Activated B cell treated with CpG ODN at 0.5 μM for 24 hours (primary cell): ENCODE measurements around the gene DAPK1. TPM values are rescaled to one million over a fixed set of nuclear protein-coding genes. Genes with fewer than 3 reads are reported as not detected.

Source experiments
- ATAC-seq: fragments of 200-7000 bp; cut with Tn5 transposase; one replicate; pipeline ENCODE4 v1.10.0; 2021; ENCODE audit warnings: low read depth, mild to moderate bottlenecking, moderate library complexity
- CTCF ChIA-PET: fragments of 350-600 bp; sonication (Branson Sonifier 250); formaldehyde crosslinking; loops from one replicate; lab custom pipeline; 2021; ENCODE audit warnings: antibody characterized with exemption; lab: Charles Lee
- POLR2A ChIA-PET: fragments of 350-600 bp; sonication (Branson Sonifier 250); formaldehyde crosslinking; loops from one replicate; lab custom pipeline; 2021; ENCODE audit warnings: antibody characterized with exemption; lab: Charles Lee
- DNase-seq: peaks from one replicate; pipeline ENCODE4 v3.0.0; 2022
- H3K27ac Mint-ChIP-seq: one replicate; pipeline ENCODE4 v1.8.0; 2020; ENCODE audit warnings: mixed read lengths
- H3K27me3 Mint-ChIP-seq: one replicate; pipeline ENCODE4 v1.8.0; 2021; ENCODE audit warnings: mixed read lengths
- H3K36me3 Mint-ChIP-seq: one replicate; pipeline ENCODE4 v1.8.0; 2021; ENCODE audit warnings: low read depth, mixed read lengths
- H3K4me1 Mint-ChIP-seq: one replicate; pipeline ENCODE4 v1.8.0; 2021; ENCODE audit warnings: mixed read lengths
- H3K4me3 Mint-ChIP-seq: one replicate; pipeline ENCODE4 v1.8.0; 2020; ENCODE audit warnings: mild to moderate bottlenecking, mixed read lengths
- H3K9me3 Mint-ChIP-seq: one replicate; pipeline ENCODE4 v1.8.0; 2020; ENCODE audit warnings: mixed read lengths
- CTCF ChIP-seq: fragments of 200-600 bp; IDR thresholded peaks from one replicate; pipeline ENCODE4 v1.8.0; 2022; ENCODE audit warnings: antibody characterized with exemption, mild to moderate bottlenecking
- intact Hi-C: fragments of 100-400 bp; cut with micrococcal nuclease; formaldehyde crosslinking; loops from one replicate; pipeline ENCODE4 v1.15.1; 2024
- total RNA-seq: library from RNA; stranded (reverse); gene quantifications from 2 replicates; pipeline ENCODE4 v1.2.3, GENCODE V29; 2022

Gene DAPK1
- total RNA-seq, 1 donor from 2014 or later = 1.0 TPM

- H3K27ac Mint-ChIP-seq = no peak overlapping the region
- DNase-seq = no peak
- H3K4me3 Mint-ChIP-seq = no peak overlapping the region
Observed at GRCh38 chr9:87677776-87678587, 180.3 kb downstream of the DAPK1 start.

GRCh38 chr9:87678650-87679355, 181.1 kb downstream of the DAPK1 start:
- TF ChIP-seq CTCF = no peak
- no peak overlapping the region for H3K4me3 Mint-ChIP-seq
- intact Hi-C loops = no loop called here
- POLR2A ChIA-PET = no interaction called here
- H3K27ac Mint-ChIP-seq = no peak overlapping the region
- H3K9me3 Mint-ChIP-seq = no peaks in the 10 kb centered on the region
- CTCF ChIA-PET = no interaction called here
- no peaks in the 10 kb centered on the region for H3K27me3 Mint-ChIP-seq
- no peaks in the 10 kb centered on the region for H3K36me3 Mint-ChIP-seq
- DNase-seq = no peak
- no peaks in the 10 kb centered on the region for H3K4me1 Mint-ChIP-seq
- ATAC-seq = no peak

More at GRCh38 chr9:87677776-87678587, 180.3 kb downstream of the DAPK1 start:
- Mint-ChIP-seq H3K9me3 (no peaks in the 10 kb centered on the region), H3K27me3 (no peaks in the 10 kb centered on the region), H3K4me1 (no peaks in the 10 kb centered on the region), H3K36me3 (no peaks in the 10 kb centered on the region)
- CTCF ChIA-PET = no interaction called here
- no peak for TF ChIP-seq CTCF
- ATAC-seq = no peak
- intact Hi-C loops = no loop called here
- POLR2A ChIA-PET = no interaction called here

GRCh38 chr9:87681271-87682061, 183.8 kb downstream of the DAPK1 start:
- DNase-seq = no peak
- Mint-ChIP-seq H3K4me1 (no peaks in the 10 kb centered on the region), H3K27me3 (no peaks in the 10 kb centered on the region), H3K4me3 (no peak overlapping the region), H3K9me3 (no peaks in the 10 kb centered on the region), H3K27ac (no peak overlapping the region), H3K36me3 (no peaks in the 10 kb centered on the region)
- intact Hi-C loops = no loop called here
- ChIA-PET CTCF (no interaction called here), POLR2A (no interaction called here)
- TF ChIP-seq CTCF = no peak
- no peak for ATAC-seq

GRCh38 chr9:87682085-87682484, 184.4 kb downstream of the DAPK1 start:
- TF ChIP-seq CTCF = no peak
- CTCF ChIA-PET = no interaction called here
- no peak overlapping the region for H3K27ac Mint-ChIP-seq
- no peaks in the 10 kb centered on the region for H3K36me3 Mint-ChIP-seq
- DNase-seq (no peak), ATAC-seq (no peak)
- H3K27me3 Mint-ChIP-seq = no peaks in the 10 kb centered on the region
- intact Hi-C loops = no loop called here
- no peaks in the 10 kb centered on the region for H3K4me1 Mint-ChIP-seq
- H3K9me3 Mint-ChIP-seq = no peaks in the 10 kb centered on the region
- no peak overlapping the region for H3K4me3 Mint-ChIP-seq
- POLR2A ChIA-PET = no interaction called here

DNA sequence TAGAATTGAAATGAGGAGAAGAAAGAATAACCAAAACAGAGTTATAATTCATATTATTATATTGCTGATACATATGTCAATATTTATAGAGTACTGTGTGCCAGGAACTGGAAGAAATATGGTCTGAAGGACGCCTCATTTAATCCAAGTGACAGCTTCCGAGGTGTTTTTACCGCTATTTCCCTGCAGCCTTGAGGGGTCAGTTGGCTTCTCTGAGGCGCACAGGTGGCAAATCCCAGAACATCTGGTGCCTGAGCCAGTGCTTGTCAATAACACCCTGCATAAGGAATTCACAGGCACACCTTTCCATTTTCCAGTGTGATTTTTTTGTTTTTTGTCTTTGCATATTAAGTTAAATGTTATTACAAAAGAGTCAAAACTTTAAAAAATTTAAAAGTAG, 185.0 kb downstream of the DAPK1 start:
- ChIA-PET CTCF (no interaction called here), POLR2A (no interaction called here)
- H3K27ac Mint-ChIP-seq = no peak overlapping the region
- intact Hi-C loops = no loop called here
- H3K4me1 Mint-ChIP-seq = no peaks in the 10 kb centered on the region
- TF ChIP-seq CTCF = no peak
- no peak for DNase-seq
- ATAC-seq = no peak
- H3K27me3 Mint-ChIP-seq = no peaks in the 10 kb centered on the region
- no peaks in the 10 kb centered on the region for H3K9me3 Mint-ChIP-seq
- no peaks in the 10 kb centered on the region for H3K36me3 Mint-ChIP-seq
- H3K4me3 Mint-ChIP-seq = no peak overlapping the region
